Tibial artery (tissue), 4 donors: ENCODE data around the gene RMI1.

Source experiments
- DNase-seq, 2 donors: peaks; one replicate each; pipeline ENCODE4 v3.0.0-alpha.2; 2019
- H3K27ac ChIP-seq, 2 donors: fragments of 200-600 bp; sonication (generic) in 1 of 2; 1 replicate in 1 of 2; 2 replicates in 1 of 2; pipeline ENCODE4 v1.5.1; 2018 to 2019; ENCODE audit warnings: mild to moderate bottlenecking in 1 of 2
- H3K27me3 ChIP-seq, 2 donors: fragments of 200-600 bp; sonication (generic) in 1 of 2; one replicate each; pipeline versions ENCODE4 v1.5.1 to v1.6.0; 2016 to 2019
- H3K36me3 ChIP-seq, 3 donors: fragments of 200-600 bp; sonication (generic) in 2 of 3; one replicate each; pipeline ENCODE4 v1.5.1; 2016 to 2019; ENCODE audit warnings: mild to moderate bottlenecking in 2 of 3
- H3K4me1 ChIP-seq, 4 donors: fragments of 200-600 bp; sonication (generic) in 2 of 4; 1 replicate in 3 of 4; 2 replicates in 1 of 4; pipeline ENCODE4 v1.5.1; 2016 to 2019
- H3K4me3 ChIP-seq, 2 donors: fragments of 200-600 bp; sonication (generic) in 1 of 2; 1 replicate in 1 of 2; 2 replicates in 1 of 2; pipeline ENCODE4 v1.5.1; 2018 to 2019; ENCODE audit warnings: mild to moderate bottlenecking in 2 of 2
- H3K9me3 ChIP-seq, 3 donors: fragments of 200-600 bp; sonication (generic) in 1 of 3; one replicate each; pipeline ENCODE4 v1.5.1; 2016 to 2019
- CTCF ChIP-seq, 2 experiments: fragments of 200-600 bp in 1 of 2; fragments of 450-650 bp in 1 of 2; IDR thresholded peaks; one replicate each; pipeline ENCODE4 v1.5.1; 2017 to 2019; ENCODE audit warnings: antibody characterized with exemption in 2 of 2, mild to moderate bottlenecking in 1 of 2, moderate library complexity in 1 of 2
- intact Hi-C: fragments of 100-400 bp; cut with DNase I; formaldehyde crosslinking; loops from one replicate; pipeline ENCODE4 v1.15.0; 2023; ENCODE audit warnings: low total_unique reads

Gene RMI1

GRCh38 chr9:84045481-84046097 is 65.0 kb downstream of the RMI1 start:
- TF ChIP-seq CTCF (IDR thresholded peaks at IDR 0.05) = no peak
- intact Hi-C loops = no loop called here
- no peak overlapping the region for H3K27ac ChIP-seq
- no peak for DNase-seq
- peaks cover 0 to 5% (median 0%) of the 10 kb centered on the region in 3 donors for H3K9me3 ChIP-seq
- H3K4me1 ChIP-seq = no peaks in the 10 kb centered on the region
- H3K27me3 ChIP-seq = no peaks in the 10 kb centered on the region
- no peaks in the 10 kb centered on the region for H3K36me3 ChIP-seq
- H3K4me3 ChIP-seq = no peak overlapping the region
